ENCODE results near the gene PBX4. TPM values are rescaled to one million over a fixed set of nuclear protein-coding genes. Genes with fewer than 3 reads are reported as not detected.

PBX4 gene
- total and polyA plus RNA-seq, 10 of the 15 experiments (the other 5 are each of a cell fraction or from before 2014, with no cell fraction given): 0.18 to 17.3 (median 4.2) TPM

GRCh38 chr19:19531951-19532805, 86.3 kb downstream of the PBX4 start (continued):
- TF ChIP-seq ZBTB11 (CRISPR knock-in tag; IDR thresholded peaks at IDR 0.05) (no peak), POLR2AphosphoS2 (IDR thresholded peaks at IDR 0.05; ENCODE audit: low read depth, low read length) (no peak), KDM1A (IDR thresholded peaks at IDR 0.05; ENCODE audit: borderline replicate concordance) (no peak), ASH2L (IDR thresholded peaks at IDR 0.05; ENCODE audit: borderline replicate concordance, low read depth) (no peak), ZNF687 (IDR thresholded peaks at IDR 0.05) (0 out of 2 replicates have a peak, but pooled peaks have one; percentile 14), HSF1 (IDR thresholded peaks at IDR 0.05; ENCODE audit: low read depth, low read length) (no peak), EP300 (IDR thresholded peaks at IDR 0.05; ENCODE audit: borderline replicate concordance in 1 of 2, control insufficient read depth in 1 of 2, low read depth in 2 of 2, low read length in 2 of 2) (no peak), CTCF (IDR thresholded peaks at IDR 0.05 in 2 of 3, conservative IDR thresholded peaks at IDR 0.05 in 1 of 3; ENCODE audit: control insufficient read depth in 2 of 3, extremely low read depth in 1 of 3, insufficient read depth in 1 of 3, low read depth in 3 of 3, low read length in 3 of 3) (peak; percentile 95 to 96 (median 95)), ZBTB40 (IDR thresholded peaks at IDR 0.05; ENCODE audit: borderline replicate concordance) (no peak), DPF2 (IDR thresholded peaks at IDR 0.05) (no peak), SREBF2 (IDR thresholded peaks at IDR 0.05; ENCODE audit: low read length) (no peak), BMI1 (IDR thresholded peaks at IDR 0.05; ENCODE audit: borderline replicate concordance) (no peak)
